Epithelial cell of esophagus (primary cell): Measurements from ENCODE around the gene SH3BP2.

Source experiments
- DNase-seq: peaks from one replicate; pipeline ENCODE4 v3.0.0; 2010; ENCODE audit warnings: low read depth
- H3K4me3 ChIP-seq: 2 replicates; pipeline ENCODE4 v1.5.1; 2011; ENCODE audit warnings: mild to moderate bottlenecking, low read length, control low read depth
- TF ChIP-seq, protein P1 (sequence below): IDR thresholded peaks from 2 replicates; pipeline ENCODE4 v1.5.1; 2011; ENCODE audit warnings: low read depth, mild to moderate bottlenecking, low read length, control low read depth, inconsistent platforms; ENCODE audit not compliant: insufficient read depth; ENCODE audit errors: missing control alignments

SH3BP2 gene

GRCh38 chr4:2865196-2865780 is 72.4 kb downstream of the SH3BP2 start:
- TF ChIP-seq, protein P1, sequence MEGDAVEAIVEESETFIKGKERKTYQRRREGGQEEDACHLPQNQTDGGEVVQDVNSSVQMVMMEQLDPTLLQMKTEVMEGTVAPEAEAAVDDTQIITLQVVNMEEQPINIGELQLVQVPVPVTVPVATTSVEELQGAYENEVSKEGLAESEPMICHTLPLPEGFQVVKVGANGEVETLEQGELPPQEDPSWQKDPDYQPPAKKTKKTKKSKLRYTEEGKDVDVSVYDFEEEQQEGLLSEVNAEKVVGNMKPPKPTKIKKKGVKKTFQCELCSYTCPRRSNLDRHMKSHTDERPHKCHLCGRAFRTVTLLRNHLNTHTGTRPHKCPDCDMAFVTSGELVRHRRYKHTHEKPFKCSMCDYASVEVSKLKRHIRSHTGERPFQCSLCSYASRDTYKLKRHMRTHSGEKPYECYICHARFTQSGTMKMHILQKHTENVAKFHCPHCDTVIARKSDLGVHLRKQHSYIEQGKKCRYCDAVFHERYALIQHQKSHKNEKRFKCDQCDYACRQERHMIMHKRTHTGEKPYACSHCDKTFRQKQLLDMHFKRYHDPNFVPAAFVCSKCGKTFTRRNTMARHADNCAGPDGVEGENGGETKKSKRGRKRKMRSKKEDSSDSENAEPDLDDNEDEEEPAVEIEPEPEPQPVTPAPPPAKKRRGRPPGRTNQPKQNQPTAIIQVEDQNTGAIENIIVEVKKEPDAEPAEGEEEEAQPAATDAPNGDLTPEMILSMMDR, result no peak
- DNase-seq, result no peak
- H3K4me3 ChIP-seq, result no peak overlapping the region

DNA sequence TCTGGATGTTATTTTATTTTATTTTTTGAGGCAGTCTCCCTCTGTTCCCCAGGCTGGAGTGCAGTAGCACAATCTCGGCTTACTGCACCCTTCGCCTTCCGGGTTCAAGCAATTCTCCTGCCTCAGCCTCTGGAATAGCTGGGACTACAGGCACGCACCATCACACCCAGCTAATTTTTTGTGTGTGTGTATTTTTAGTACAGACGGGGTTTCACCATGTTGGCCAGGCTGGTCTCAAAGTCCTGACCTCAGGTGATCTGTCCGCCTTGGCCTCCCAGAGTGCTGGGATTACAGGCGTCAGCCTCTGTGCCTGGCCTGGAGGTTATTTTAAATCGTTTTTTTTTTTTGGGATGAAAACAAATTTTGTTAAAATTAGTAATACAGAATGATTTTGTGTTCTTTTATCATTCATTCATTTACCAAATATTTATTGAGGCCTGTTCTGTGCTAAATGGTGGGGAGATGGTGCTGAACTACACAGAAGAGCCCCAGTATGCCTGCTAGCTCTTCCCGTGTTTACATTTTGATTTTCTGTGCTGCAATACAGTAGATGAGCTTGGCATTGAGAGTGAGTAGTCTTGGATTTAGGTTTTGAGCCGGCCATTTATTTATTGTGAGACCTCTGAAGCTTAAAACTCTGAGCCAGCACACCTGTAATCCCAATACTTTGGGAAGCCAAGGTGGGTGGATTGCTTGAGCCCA is 73.4 kb downstream of the SH3BP2 start:
- no peak overlapping the region for H3K4me3 ChIP-seq
- TF ChIP-seq, protein P1, result no peak
- no peak for DNase-seq

GRCh38 chr4:2866891-2867290 is 74.0 kb downstream of the SH3BP2 start:
- TF ChIP-seq, protein P1, result no peak
- no peak for DNase-seq
- H3K4me3 ChIP-seq, result no peak overlapping the region

DNA sequence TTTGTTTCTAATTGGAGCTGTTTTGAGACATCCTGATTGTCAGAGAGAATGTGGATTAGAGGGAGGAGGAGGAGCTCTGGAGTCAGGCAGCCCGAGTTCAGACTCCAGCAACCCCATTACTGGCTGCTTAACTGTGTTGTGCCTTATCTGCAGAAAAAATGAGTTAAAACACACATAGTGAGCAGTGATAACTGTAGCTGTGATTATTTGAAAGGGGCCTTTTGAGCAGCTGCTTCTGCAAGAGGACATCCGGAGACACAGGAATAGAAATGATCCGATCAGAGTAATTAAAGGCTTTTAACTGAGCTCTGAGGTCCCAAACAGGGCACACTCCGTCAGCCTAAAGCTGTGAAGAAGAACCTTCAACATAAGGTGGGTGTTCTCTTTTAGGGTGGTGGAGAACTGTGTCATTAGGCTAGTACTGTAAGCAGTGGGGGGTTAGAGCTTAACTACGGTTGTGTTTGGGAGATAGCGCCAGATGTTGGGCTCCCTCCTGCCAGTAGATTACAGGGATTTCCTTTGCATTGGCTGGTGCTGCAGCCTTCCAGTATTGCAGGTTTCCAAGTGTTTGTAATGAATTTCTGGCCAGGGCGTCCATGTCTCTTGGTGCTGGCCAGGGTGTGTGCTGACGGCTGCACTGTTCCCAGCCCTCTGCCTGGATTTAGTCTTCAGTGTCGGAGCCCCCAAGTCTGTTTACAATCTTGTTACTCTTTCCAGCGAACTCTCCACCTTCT is 75.0 kb downstream of the SH3BP2 start:
- no peak for DNase-seq
- no peak overlapping the region for H3K4me3 ChIP-seq
- TF ChIP-seq, protein P1, result no peak

- no peak for DNase-seq
- TF ChIP-seq, protein P1, result no peak
- no peak overlapping the region for H3K4me3 ChIP-seq
These were observed 76.1 kb downstream of the SH3BP2 start for GRCh38 chr4:2868877-2869487.

DNA sequence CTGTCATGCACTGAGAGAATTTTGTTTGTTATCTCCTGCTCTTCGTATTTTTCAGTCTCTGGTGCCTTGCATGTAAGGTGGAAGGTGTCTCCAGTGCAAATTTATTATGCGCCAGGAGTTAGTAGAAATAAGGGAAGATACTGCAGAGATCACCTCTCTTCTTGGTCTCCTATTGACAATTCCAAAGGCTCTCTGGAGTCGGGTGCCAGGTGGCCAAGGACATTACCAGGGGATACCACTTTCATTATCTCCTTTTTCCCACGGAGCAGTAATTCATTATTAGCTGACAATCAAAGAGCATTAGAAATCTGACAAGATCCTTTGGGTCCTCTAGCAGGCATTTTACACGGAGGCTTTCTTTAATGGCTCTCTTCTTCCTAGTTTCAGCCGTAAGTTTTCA is 76.8 kb downstream of the SH3BP2 start:
- no peak overlapping the region for H3K4me3 ChIP-seq
- TF ChIP-seq, protein P1, result no peak
- DNase-seq, result no peak
